GM12872 (cell line): ENCODE results near the gene IGSF23.

Experiments used
- CTCF ChIP-seq: IDR thresholded peaks from 3 replicates; pipeline ENCODE4 v1.5.1; 2011; ENCODE audit warnings: low read depth, mild to moderate bottlenecking, low read length, moderate library complexity; ENCODE audit not compliant: insufficient read depth

Gene IGSF23

DNA sequence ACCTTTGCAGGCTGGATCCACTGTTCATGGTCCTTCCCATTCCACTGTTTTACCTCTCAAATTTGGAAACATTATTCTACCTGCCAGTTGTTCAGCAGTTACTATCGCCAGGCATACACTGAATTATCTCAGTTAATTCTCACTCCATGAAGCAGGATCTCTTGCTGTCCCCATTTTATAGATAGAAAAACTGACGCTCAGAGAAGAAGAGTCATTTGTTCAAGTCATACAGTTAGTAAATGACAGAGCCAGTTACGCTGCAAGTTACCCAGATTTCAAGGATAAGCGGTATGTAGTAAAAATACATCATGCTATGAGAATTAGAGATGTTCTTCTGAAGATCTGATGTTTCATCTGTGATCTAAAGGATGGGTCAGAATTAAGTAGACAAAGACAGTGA lies 40.2 kb upstream of the IGSF23 start:
- TF ChIP-seq CTCF, result no peak

GRCh38 chr19:44573627-44574026 lies 39.7 kb upstream of the IGSF23 start:
- no peak for TF ChIP-seq CTCF

GRCh38 chr19:44574186-44574950 lies 39.0 kb upstream of the IGSF23 start:
- TF ChIP-seq CTCF, result no peak

- no peak for TF ChIP-seq CTCF
Observed at GRCh38 chr19:44575116-44575700, 38.2 kb upstream of the IGSF23 start.

DNA sequence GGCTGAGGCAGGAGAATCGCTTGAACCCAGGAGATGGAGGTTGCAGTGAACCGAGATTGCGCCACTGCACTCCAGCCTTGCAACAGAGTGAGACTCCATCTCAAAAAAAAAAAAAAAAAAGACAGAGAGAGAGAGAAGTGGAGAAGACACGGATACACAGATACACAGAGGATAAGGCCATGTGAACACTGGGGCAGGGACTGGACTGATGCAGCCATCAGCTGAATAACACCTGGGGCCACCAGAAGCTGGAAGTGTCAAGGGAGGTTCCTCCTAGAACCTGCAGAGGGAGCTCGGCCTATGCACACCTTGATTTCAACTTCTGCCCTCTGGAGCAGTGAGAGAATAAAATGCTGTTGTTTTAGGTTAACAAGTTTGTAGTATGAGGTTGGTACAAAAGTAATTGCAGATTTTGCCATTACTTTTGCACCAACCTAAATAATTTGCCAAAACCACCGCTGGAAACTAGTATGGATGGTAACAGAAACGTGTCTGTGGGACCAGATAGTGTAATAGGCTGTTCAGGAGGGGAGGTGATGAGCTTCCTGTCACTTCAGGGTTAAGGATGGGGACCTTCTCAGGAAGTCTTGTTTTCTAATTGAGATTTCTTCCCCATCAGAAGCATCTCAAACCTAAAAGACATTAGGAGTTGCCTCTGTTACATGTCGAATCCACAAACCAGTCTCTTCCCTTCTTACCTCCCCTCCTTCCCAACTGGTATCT lies 36.4 kb upstream of the IGSF23 start:
- TF ChIP-seq CTCF, result peak; percentile 41; the same call in 2 of the 3 replicates

- no peak for TF ChIP-seq CTCF
Observed at GRCh38 chr19:44577566-44577874, 35.8 kb upstream of the IGSF23 start.

GRCh38 chr19:44579663-44580365 lies 33.5 kb upstream of the IGSF23 start:
- no peak for TF ChIP-seq CTCF
